ENCODE data around the gene POLE2. TPM values are rescaled to one million over a fixed set of nuclear protein-coding genes. Genes with fewer than 3 reads are reported as not detected.
"Not testable (repeated sequence)": the region's sequence is repeated elsewhere in the genome, so short reads cannot be mapped to it uniquely, and the experiment has no call there.

The POLE2 gene
- total and polyA plus RNA-seq, 2 of the 13 experiments (the other 11 are each of a cell fraction or from before 2014, with no cell fraction given): 16.6 to 37.0 TPM

DNA sequence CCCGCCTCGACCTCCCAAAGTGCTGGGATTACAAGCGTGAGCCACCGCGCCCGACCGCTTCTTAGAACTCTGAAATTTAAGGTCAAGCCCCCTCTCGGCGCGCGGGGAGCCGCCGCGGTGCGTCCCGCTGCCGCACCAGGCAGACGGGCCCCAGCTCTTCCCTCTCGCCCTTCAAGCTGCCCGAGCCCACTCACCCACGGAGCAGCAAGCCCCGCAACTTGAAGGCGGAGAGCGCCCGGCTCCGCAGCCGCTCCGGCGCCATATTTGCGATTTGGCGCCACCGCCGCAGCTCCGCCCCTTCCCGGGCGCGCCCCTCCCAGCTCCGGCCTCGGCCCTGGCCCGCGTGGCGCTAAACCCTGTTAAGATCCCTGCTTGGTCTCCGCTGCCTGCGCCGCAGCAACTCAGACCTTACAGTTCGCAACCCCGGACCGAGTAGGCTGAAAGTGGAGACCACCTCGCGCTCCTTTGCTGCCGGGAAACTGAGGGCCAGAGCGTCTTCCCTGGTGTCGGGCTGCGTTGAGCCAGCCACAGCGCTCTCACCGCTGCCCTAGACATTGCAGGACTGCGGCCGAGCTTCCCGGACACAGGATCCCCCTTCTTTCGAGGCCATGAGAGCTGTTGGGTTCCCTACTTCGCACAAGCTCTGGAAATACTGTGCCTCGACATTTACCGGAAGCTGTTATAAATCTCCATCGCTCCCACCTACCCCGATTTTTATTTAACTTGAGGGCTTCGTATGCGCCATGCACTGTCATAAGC lies at the start of gene POLE2 (continued):
- TF ChIP-seq ZEB1 (IDR thresholded peaks at IDR 0.05; ENCODE audit: insufficient replicate concordance, low read depth) (no peak), ZMAT3 (CRISPR knock-in tag; conservative IDR thresholded peaks at IDR 0.05) (0 out of 2 replicates have a peak, but pooled peaks have one; percentile 35), CCDC6 (CRISPR knock-in tag; IDR thresholded peaks at IDR 0.05) (peak; percentile 86), AGO1 (IDR thresholded peaks at IDR 0.05; ENCODE audit: low read depth, low read length, poor library complexity, severe bottlenecking) (no peak), SSRP1 (CRISPR knock-in tag; IDR thresholded peaks at IDR 0.05) (no peak), SIX4 (CRISPR knock-in tag; IDR thresholded peaks at IDR 0.05) (no peak), ZNF724P (CRISPR knock-in tag; IDR thresholded peaks at IDR 0.05; ENCODE audit: borderline replicate concordance) (peak; percentile 92; the same call in 1 of the 2 replicates), ZNF605 (CRISPR knock-in tag; IDR thresholded peaks at IDR 0.05) (peak; percentile 68; the same call in 1 of the 2 replicates), ZBTB8A (CRISPR knock-in tag; IDR thresholded peaks at IDR 0.05; ENCODE audit: borderline replicate concordance, low read depth) (peak; percentile 97; the same call in 1 of the 2 replicates), SRSF4 (IDR thresholded peaks at IDR 0.05; ENCODE audit: low read depth, low read length, poor library complexity, severe bottlenecking) (no peak), ZNF678 (CRISPR knock-in tag; IDR thresholded peaks at IDR 0.05) (no peak), ZNF280B (CRISPR knock-in tag; IDR thresholded peaks at IDR 0.05; ENCODE audit: borderline replicate concordance) (peak; percentile 88), ZIK1 (CRISPR knock-in tag; IDR thresholded peaks at IDR 0.05; ENCODE audit: borderline replicate concordance, low read depth) (peak; percentile 52; the same call in 1 of the 2 replicates), SNAI1 (CRISPR knock-in tag; IDR thresholded peaks at IDR 0.05; ENCODE audit: borderline replicate concordance) (no peak), ZFP37 (CRISPR knock-in tag; IDR thresholded peaks at IDR 0.05; ENCODE audit: borderline replicate concordance) (0 out of 2 replicates have a peak, but pooled peaks have one; percentile 68), DMAP1 (CRISPR knock-in tag; IDR thresholded peaks at IDR 0.05) (peak; percentile 94), JUNB (CRISPR knock-in tag; IDR thresholded peaks at IDR 0.05; ENCODE audit: borderline replicate concordance) (no peak), KDM5A (IDR thresholded peaks at IDR 0.05; ENCODE audit: borderline replicate concordance, low read length) (no peak)
- TF ChIP-seq, protein P1, sequence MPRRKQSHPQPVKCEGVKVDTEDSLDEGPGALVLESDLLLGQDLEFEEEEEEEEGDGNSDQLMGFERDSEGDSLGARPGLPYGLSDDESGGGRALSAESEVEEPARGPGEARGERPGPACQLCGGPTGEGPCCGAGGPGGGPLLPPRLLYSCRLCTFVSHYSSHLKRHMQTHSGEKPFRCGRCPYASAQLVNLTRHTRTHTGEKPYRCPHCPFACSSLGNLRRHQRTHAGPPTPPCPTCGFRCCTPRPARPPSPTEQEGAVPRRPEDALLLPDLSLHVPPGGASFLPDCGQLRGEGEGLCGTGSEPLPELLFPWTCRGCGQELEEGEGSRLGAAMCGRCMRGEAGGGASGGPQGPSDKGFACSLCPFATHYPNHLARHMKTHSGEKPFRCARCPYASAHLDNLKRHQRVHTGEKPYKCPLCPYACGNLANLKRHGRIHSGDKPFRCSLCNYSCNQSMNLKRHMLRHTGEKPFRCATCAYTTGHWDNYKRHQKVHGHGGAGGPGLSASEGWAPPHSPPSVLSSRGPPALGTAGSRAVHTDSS (CRISPR knock-in tag; conservative IDR thresholded peaks at IDR 0.05): no peak
- TF ChIP-seq, protein P2, sequence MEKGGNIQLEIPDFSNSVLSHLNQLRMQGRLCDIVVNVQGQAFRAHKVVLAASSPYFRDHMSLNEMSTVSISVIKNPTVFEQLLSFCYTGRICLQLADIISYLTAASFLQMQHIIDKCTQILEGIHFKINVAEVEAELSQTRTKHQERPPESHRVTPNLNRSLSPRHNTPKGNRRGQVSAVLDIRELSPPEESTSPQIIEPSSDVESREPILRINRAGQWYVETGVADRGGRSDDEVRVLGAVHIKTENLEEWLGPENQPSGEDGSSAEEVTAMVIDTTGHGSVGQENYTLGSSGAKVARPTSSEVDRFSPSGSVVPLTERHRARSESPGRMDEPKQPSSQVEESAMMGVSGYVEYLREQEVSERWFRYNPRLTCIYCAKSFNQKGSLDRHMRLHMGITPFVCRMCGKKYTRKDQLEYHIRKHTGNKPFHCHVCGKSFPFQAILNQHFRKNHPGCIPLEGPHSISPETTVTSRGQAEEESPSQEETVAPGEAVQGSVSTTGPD (CRISPR knock-in tag; IDR thresholded peaks at IDR 0.05): no peak

DNA sequence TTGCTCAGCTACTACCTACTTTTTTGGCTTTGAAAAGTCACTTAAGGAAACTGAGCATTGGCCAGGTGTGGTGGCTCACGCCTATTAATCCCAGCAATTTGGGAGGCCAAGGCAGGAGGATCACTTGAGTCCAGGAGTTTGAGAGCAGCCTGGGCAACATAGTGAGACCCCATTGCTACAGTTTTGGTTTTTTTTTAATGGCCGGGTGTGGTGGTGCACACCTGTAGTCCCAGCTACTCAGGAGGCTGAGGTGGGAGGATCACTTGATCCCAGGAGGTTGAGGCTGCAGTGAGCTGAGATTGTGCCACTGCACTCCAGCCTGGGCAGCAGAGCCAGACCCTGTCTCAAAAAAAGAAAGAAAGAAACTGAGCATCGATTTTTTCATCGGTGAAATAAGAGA lies 47.7 kb upstream of the POLE2 start:
- H3K4me1 ChIP-seq (ENCODE audit: insufficient read depth, low read length); H3K4me3 ChIP-seq (replicated peaks in 1 of 3; ENCODE audit: insufficient read depth in 1 of 3, low read depth in 2 of 3, low read length in 3 of 3); H3K27me3 ChIP-seq (ENCODE audit: control insufficient read depth in 1 of 2, insufficient read depth in 2 of 2, low read length in 2 of 2); H3K9ac ChIP-seq (ENCODE audit: insufficient read depth, low read depth, low read length); H2AFZ ChIP-seq (ENCODE audit: low read length); BruUV-seq (replicated peaks); H3K79me2 ChIP-seq (ENCODE audit: insufficient read depth, low read length); H3K4me2 ChIP-seq (ENCODE audit: low read depth, low read length); intact Hi-C loops (cut with micrococcal nuclease; ENCODE audit: unreplicated experiment); H3K9me3 ChIP-seq (ENCODE audit: low read length); POLR2A ChIA-PET; ATAC-seq; H3K27ac ChIP-seq (ENCODE audit: extremely low read length, insufficient read depth, low read length); in situ Hi-C loops (cut with HindIII; ENCODE audit: extremely low pct_ligation_motif_present, low pct_unique_long_range_greater_than_20kb); FAIRE-seq; CTCF ChIA-PET (ENCODE audit: low intra/inter-chr PET ratio, low total read pairs); H3K36me3 ChIP-seq (replicated peaks in 1 of 2; ENCODE audit: control insufficient read depth in 1 of 2, insufficient read depth in 2 of 2, low read length in 2 of 2); DNase-seq (ENCODE audit: low spot score); H4K20me1 ChIP-seq (ENCODE audit: insufficient read depth, low read length): not testable (repeated sequence)
- 68% methylated on average over 4 of the region's 4 CpGs for WGBS (ENCODE audit: low lambda C conversion rate)
